ENCODE data around the gene SGIP1.

Gene SGIP1

GRCh38 chr1:66628926-66629325 is 95.0 kb downstream of the SGIP1 start:
- TF ChIP-seq YY1 (IDR thresholded peaks at IDR 0.05; ENCODE audit: low read depth) (no peak), TEAD4 (IDR thresholded peaks at IDR 0.05) (no peak), ZBTB7A (IDR thresholded peaks at IDR 0.05; ENCODE audit: low read depth) (no peak), NFIC (IDR thresholded peaks at IDR 0.05) (no peak), TCF12 (IDR thresholded peaks at IDR 0.05; ENCODE audit: low read depth) (no peak), TAF1 (IDR thresholded peaks at IDR 0.05; ENCODE audit: low read depth) (no peak), RAD21 (IDR thresholded peaks at IDR 0.05; ENCODE audit: low read depth) (no peak), CEBPB (IDR thresholded peaks at IDR 0.05) (no peak), CREB1 (IDR thresholded peaks at IDR 0.05; ENCODE audit: low read depth) (no peak), FOXM1 (IDR thresholded peaks at IDR 0.05; ENCODE audit: borderline replicate concordance, low read depth) (no peak), EP300 (IDR thresholded peaks at IDR 0.05; ENCODE audit: borderline replicate concordance) (no peak), USF1 (IDR thresholded peaks at IDR 0.05) (no peak), EGR1 (IDR thresholded peaks at IDR 0.05) (no peak), REST (IDR thresholded peaks at IDR 0.05; ENCODE audit: low read depth) (no peak), MAX (IDR thresholded peaks at IDR 0.05) (no peak)

- no peak for TF ChIP-seq YY1 (IDR thresholded peaks at IDR 0.05; ENCODE audit: low read depth)
- no peak for TF ChIP-seq CREB1 (IDR thresholded peaks at IDR 0.05; ENCODE audit: low read depth)
- TF ChIP-seq FOXM1 (IDR thresholded peaks at IDR 0.05; ENCODE audit: borderline replicate concordance, low read depth) = no peak
- TF ChIP-seq TCF12 (IDR thresholded peaks at IDR 0.05; ENCODE audit: low read depth) = no peak
- no peak for TF ChIP-seq RAD21 (IDR thresholded peaks at IDR 0.05; ENCODE audit: low read depth)
- TF ChIP-seq NFIC (IDR thresholded peaks at IDR 0.05) = no peak
- TF ChIP-seq USF1 (IDR thresholded peaks at IDR 0.05) = no peak
- no peak for TF ChIP-seq MAX (IDR thresholded peaks at IDR 0.05)
- TF ChIP-seq TEAD4 (IDR thresholded peaks at IDR 0.05) = no peak
- TF ChIP-seq TAF1 (IDR thresholded peaks at IDR 0.05; ENCODE audit: low read depth) = no peak
- no peak for TF ChIP-seq EP300 (IDR thresholded peaks at IDR 0.05; ENCODE audit: borderline replicate concordance)
- no peak for TF ChIP-seq REST (IDR thresholded peaks at IDR 0.05; ENCODE audit: low read depth)
- TF ChIP-seq ZBTB7A (IDR thresholded peaks at IDR 0.05; ENCODE audit: low read depth) = no peak
These were observed 99.2 kb downstream of the SGIP1 start for GRCh38 chr1:66633159-66633558.

GRCh38 chr1:66637146-66637545 is 103.2 kb downstream of the SGIP1 start:
- TF ChIP-seq TEAD4 (IDR thresholded peaks at IDR 0.05) = no peak
- TF ChIP-seq YY1 (IDR thresholded peaks at IDR 0.05; ENCODE audit: low read depth) = no peak
- TF ChIP-seq EGR1 (IDR thresholded peaks at IDR 0.05) = no peak

GRCh38 chr1:66641891-66642473 is 108.0 kb downstream of the SGIP1 start:
- TF ChIP-seq TAF1 (IDR thresholded peaks at IDR 0.05; ENCODE audit: low read depth) = no peak
- no peak for TF ChIP-seq YY1 (IDR thresholded peaks at IDR 0.05; ENCODE audit: low read depth)
- TF ChIP-seq ZBTB7A (IDR thresholded peaks at IDR 0.05; ENCODE audit: low read depth) = no peak
- TF ChIP-seq USF1 (IDR thresholded peaks at IDR 0.05) = no peak
- no peak for TF ChIP-seq TEAD4 (IDR thresholded peaks at IDR 0.05)

- TF ChIP-seq MAX (IDR thresholded peaks at IDR 0.05) (no peak), TCF12 (IDR thresholded peaks at IDR 0.05; ENCODE audit: low read depth) (no peak), USF1 (IDR thresholded peaks at IDR 0.05) (no peak), REST (IDR thresholded peaks at IDR 0.05; ENCODE audit: low read depth) (no peak)
These were observed 109.0 kb downstream of the SGIP1 start for GRCh38 chr1:66642992-66643391.
